Measurements from ENCODE around the gene ZNF714. TPM values are rescaled to one million over a fixed set of nuclear protein-coding genes. Genes with fewer than 3 reads are reported as not detected.

The ZNF714 gene
- total RNA-seq, 1 experiment from 2014 or later, result 44.9 TPM

GRCh38 chr19:21126078-21126477 is 44.1 kb downstream of the ZNF714 start:
- DNase-seq, result no peak
- Histone ChIP-seq H2AFZ (ENCODE audit: low read length) (no peak overlapping the region), H3K9me3 (ENCODE audit: low read length) (no peaks in the 10 kb centered on the region), H3K9me2 (replicated peaks; ENCODE audit: insufficient read depth, low read length) (no peaks in the 10 kb centered on the region), H3K4me3 (ENCODE audit: low read length) (no peak overlapping the region), H3K27ac (ENCODE audit: low read length) (no peak overlapping the region), H3K9ac (ENCODE audit: low read length) (no peak overlapping the region), H3K27me3 (ENCODE audit: low read length) (no peaks in the 10 kb centered on the region), H4K20me1 (ENCODE audit: insufficient read depth, low read depth, low read length) (no peaks in the 10 kb centered on the region), H3K4me1 (ENCODE audit: low read length) (no peaks in the 10 kb centered on the region), H3K4me2 (ENCODE audit: low read depth, low read length, poor library complexity, severe bottlenecking) (no peak overlapping the region), H3K36me3 (ENCODE audit: insufficient read depth, low read length) (peaks cover 15% of the 10 kb centered on the region; the same call in 1 of the 2 replicates), H3K79me2 (ENCODE audit: low read length) (no peaks in the 10 kb centered on the region)

DNA sequence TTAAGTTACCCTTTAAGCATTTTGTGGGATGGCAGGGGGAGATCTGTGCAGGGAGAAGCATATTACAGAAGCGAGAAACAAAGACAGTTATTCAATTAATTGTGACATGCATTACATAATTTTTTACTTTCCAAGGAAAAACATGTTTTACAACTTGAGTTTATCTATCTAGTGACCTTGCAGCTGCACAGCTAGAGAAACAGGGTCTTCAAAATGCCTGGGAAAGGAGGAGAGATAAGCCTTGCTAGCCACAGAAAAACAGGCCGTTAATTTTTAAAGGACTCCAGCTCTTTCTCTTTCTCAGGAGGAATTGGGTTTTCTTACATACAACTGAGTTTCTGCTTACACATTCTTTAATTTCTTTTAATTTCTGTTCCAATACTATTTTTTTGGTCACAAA is 45.0 kb downstream of the ZNF714 start:
- no peak for DNase-seq
- Histone ChIP-seq H3K4me3 (ENCODE audit: low read length) (no peak overlapping the region), H3K36me3 (ENCODE audit: insufficient read depth, low read length) (peaks cover 11% of the 10 kb centered on the region; the same call in 1 of the 2 replicates)

DNA sequence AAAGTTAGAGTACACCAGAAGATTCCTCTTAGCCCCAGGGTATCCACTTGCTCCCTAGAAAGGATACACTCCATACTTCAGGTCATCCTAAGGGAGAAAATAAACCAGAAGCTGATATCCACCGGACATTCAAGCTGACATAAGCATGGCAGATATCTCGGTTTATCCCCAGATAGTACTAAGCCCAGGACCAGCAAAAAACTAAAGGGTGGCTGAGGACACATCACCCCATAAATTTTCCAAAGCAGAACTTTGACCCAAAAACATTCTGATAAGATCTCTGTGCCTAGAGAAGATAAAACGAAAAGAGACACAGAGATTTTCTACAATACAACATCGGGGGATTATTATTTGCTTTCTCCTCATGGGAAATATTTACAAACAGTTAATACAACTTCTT is 45.9 kb downstream of the ZNF714 start:
- no peaks in the 10 kb centered on the region for H3K79me2 ChIP-seq (ENCODE audit: low read length)
- no peaks in the 10 kb centered on the region for H3K4me1 ChIP-seq (ENCODE audit: low read length)
- H4K20me1 ChIP-seq (ENCODE audit: insufficient read depth, low read depth, low read length), result no peaks in the 10 kb centered on the region
- no peak overlapping the region for H2AFZ ChIP-seq (ENCODE audit: low read length)
- H3K9me2 ChIP-seq (replicated peaks; ENCODE audit: insufficient read depth, low read length), result no peaks in the 10 kb centered on the region
- H3K36me3 ChIP-seq (ENCODE audit: insufficient read depth, low read length), result peaks cover 5% of the 10 kb centered on the region; the same call in 1 of the 2 replicates
- H3K27me3 ChIP-seq (ENCODE audit: low read length), result no peaks in the 10 kb centered on the region
- no peak overlapping the region for H3K27ac ChIP-seq (ENCODE audit: low read length)
- no peak overlapping the region for H3K4me3 ChIP-seq (ENCODE audit: low read length)
- no peaks in the 10 kb centered on the region for H3K9me3 ChIP-seq (ENCODE audit: low read length)
- H3K9ac ChIP-seq (ENCODE audit: low read length), result no peak overlapping the region
- no peak overlapping the region for H3K4me2 ChIP-seq (ENCODE audit: low read depth, low read length, poor library complexity, severe bottlenecking)
- DNase-seq, result no peak

More for the DNA sequence above, 45.0 kb downstream of the ZNF714 start:
- Histone ChIP-seq H2AFZ (ENCODE audit: low read length) (no peak overlapping the region), H4K20me1 (ENCODE audit: insufficient read depth, low read depth, low read length) (no peaks in the 10 kb centered on the region), H3K9me2 (replicated peaks; ENCODE audit: insufficient read depth, low read length) (no peaks in the 10 kb centered on the region), H3K4me2 (ENCODE audit: low read depth, low read length, poor library complexity, severe bottlenecking) (no peak overlapping the region), H3K79me2 (ENCODE audit: low read length) (no peaks in the 10 kb centered on the region), H3K9ac (ENCODE audit: low read length) (no peak overlapping the region), H3K4me1 (ENCODE audit: low read length) (no peaks in the 10 kb centered on the region), H3K27ac (ENCODE audit: low read length) (no peak overlapping the region), H3K27me3 (ENCODE audit: low read length) (no peaks in the 10 kb centered on the region), H3K9me3 (ENCODE audit: low read length) (no peaks in the 10 kb centered on the region)

DNA sequence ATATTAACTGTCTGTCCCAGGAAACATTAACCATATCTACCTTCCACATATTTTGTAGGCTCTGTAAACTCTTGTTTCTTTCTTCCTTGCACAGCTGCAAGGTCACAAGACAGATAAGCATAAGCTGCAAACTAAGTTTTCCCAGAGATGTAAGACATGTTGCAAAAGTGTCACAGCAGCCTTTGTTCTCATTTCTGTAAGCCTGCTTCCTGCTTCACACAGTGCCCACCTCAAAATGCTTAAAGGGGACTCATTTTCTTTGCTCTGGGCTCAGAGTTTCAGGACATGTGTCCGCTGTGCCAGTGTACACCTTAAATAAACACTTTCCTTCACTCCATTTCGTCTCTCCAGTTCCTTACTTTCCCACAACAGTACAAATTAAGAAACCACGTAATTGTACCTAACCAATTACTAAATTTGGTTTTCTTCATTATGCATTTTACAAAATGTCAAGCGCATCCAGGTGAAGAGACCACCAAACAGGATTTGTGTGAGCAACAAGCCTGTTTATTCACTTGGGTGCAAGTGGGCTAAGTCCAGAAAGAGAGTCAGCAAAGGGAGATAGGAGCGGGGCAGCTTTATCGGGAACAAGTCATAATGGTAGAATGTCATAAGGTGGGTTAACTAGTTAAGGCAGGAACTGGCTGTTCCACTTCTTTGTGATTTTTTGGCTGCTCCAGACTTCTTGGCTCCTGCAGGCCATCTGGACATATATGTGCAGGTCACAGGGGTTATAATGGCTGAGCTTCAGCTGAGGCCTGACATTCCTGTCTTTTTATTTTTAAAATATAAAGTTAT is 47.1 kb downstream of the ZNF714 start:
- peaks cover 2% of the 10 kb centered on the region; the same call in 1 of the 2 replicates for H3K36me3 ChIP-seq (ENCODE audit: insufficient read depth, low read length)
- no peak for DNase-seq
- no peaks in the 10 kb centered on the region for H3K9me2 ChIP-seq (replicated peaks; ENCODE audit: insufficient read depth, low read length)
- no peak overlapping the region for H3K4me3 ChIP-seq (ENCODE audit: low read length)
- no peaks in the 10 kb centered on the region for H3K79me2 ChIP-seq (ENCODE audit: low read length)
- H2AFZ ChIP-seq (ENCODE audit: low read length), result no peak overlapping the region
- H3K9me3 ChIP-seq (ENCODE audit: low read length), result no peaks in the 10 kb centered on the region
- no peak overlapping the region for H3K4me2 ChIP-seq (ENCODE audit: low read depth, low read length, poor library complexity, severe bottlenecking)
- H3K4me1 ChIP-seq (ENCODE audit: low read length), result no peaks in the 10 kb centered on the region
- H4K20me1 ChIP-seq (ENCODE audit: insufficient read depth, low read depth, low read length), result no peaks in the 10 kb centered on the region
- H3K27ac ChIP-seq (ENCODE audit: low read length), result no peak overlapping the region
- no peak overlapping the region for H3K9ac ChIP-seq (ENCODE audit: low read length)
- H3K27me3 ChIP-seq (ENCODE audit: low read length), result no peaks in the 10 kb centered on the region

- no peaks in the 10 kb centered on the region for H3K36me3 ChIP-seq (ENCODE audit: insufficient read depth, low read length)
- H3K79me2 ChIP-seq (ENCODE audit: low read length), result no peaks in the 10 kb centered on the region
- no peak overlapping the region for H3K27ac ChIP-seq (ENCODE audit: low read length)
- no peak for DNase-seq
- H3K27me3 ChIP-seq (ENCODE audit: low read length), result no peaks in the 10 kb centered on the region
- H3K4me1 ChIP-seq (ENCODE audit: low read length), result no peaks in the 10 kb centered on the region
- H3K4me2 ChIP-seq (ENCODE audit: low read depth, low read length, poor library complexity, severe bottlenecking), result no peak overlapping the region
- H3K9ac ChIP-seq (ENCODE audit: low read length), result no peak overlapping the region
- H3K9me3 ChIP-seq (ENCODE audit: low read length), result no peaks in the 10 kb centered on the region
- H4K20me1 ChIP-seq (ENCODE audit: insufficient read depth, low read depth, low read length), result no peaks in the 10 kb centered on the region
- H3K9me2 ChIP-seq (replicated peaks; ENCODE audit: insufficient read depth, low read length), result no peaks in the 10 kb centered on the region
- no peak overlapping the region for H2AFZ ChIP-seq (ENCODE audit: low read length)
- no peak overlapping the region for H3K4me3 ChIP-seq (ENCODE audit: low read length)
These were observed 48.2 kb downstream of the ZNF714 start for GRCh38 chr19:21130097-21130775.

GRCh38 chr19:21133633-21134032 is 51.6 kb downstream of the ZNF714 start:
- H4K20me1 ChIP-seq (ENCODE audit: insufficient read depth, low read depth, low read length), result no peaks in the 10 kb centered on the region
- no peaks in the 10 kb centered on the region for H3K27me3 ChIP-seq (ENCODE audit: low read length)
- H3K4me2 ChIP-seq (ENCODE audit: low read depth, low read length, poor library complexity, severe bottlenecking), result no peak overlapping the region
- H3K79me2 ChIP-seq (ENCODE audit: low read length), result no peaks in the 10 kb centered on the region
- H3K36me3 ChIP-seq (ENCODE audit: insufficient read depth, low read length), result no peaks in the 10 kb centered on the region
- DNase-seq, result no peak
- H3K9me2 ChIP-seq (replicated peaks; ENCODE audit: insufficient read depth, low read length), result no peaks in the 10 kb centered on the region
- H3K4me1 ChIP-seq (ENCODE audit: low read length), result no peaks in the 10 kb centered on the region
- H3K9ac ChIP-seq (ENCODE audit: low read length), result no peak overlapping the region
- no peaks in the 10 kb centered on the region for H3K9me3 ChIP-seq (ENCODE audit: low read length)
- H3K27ac ChIP-seq (ENCODE audit: low read length), result no peak overlapping the region
- no peak overlapping the region for H3K4me3 ChIP-seq (ENCODE audit: low read length)
- no peak overlapping the region for H2AFZ ChIP-seq (ENCODE audit: low read length)

DNA sequence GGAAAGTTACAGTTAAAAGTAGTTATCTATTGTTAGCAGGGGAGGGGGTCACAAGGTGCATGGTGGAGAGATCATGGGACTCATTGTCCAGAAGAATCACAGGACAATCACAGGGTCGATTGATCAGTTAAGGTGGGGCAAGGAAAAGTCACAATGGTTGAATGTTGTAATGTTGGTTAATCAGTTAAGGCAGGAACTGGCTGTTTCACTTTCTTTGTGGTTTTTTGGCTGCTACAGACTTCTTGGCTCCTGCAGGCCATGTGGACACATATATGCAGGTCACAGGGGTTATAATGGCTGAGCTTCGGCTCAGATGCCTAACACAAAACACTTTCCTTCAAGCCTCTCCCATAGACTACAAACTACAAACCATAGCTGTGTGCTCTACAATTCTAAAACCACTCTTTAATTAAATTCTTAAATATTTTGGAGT is 52.9 kb downstream of the ZNF714 start:
- H3K4me3 ChIP-seq (ENCODE audit: low read length), result no peak overlapping the region
- H3K36me3 ChIP-seq (ENCODE audit: insufficient read depth, low read length), result no peaks in the 10 kb centered on the region
- no peaks in the 10 kb centered on the region for H3K9me3 ChIP-seq (ENCODE audit: low read length)
- H3K4me2 ChIP-seq (ENCODE audit: low read depth, low read length, poor library complexity, severe bottlenecking), result no peak overlapping the region
- no peaks in the 10 kb centered on the region for H3K27me3 ChIP-seq (ENCODE audit: low read length)
- no peak overlapping the region for H3K9ac ChIP-seq (ENCODE audit: low read length)
- H2AFZ ChIP-seq (ENCODE audit: low read length), result no peak overlapping the region
- no peaks in the 10 kb centered on the region for H4K20me1 ChIP-seq (ENCODE audit: insufficient read depth, low read depth, low read length)
- H3K79me2 ChIP-seq (ENCODE audit: low read length), result no peaks in the 10 kb centered on the region
- H3K4me1 ChIP-seq (ENCODE audit: low read length), result no peaks in the 10 kb centered on the region
- no peak for DNase-seq
- H3K9me2 ChIP-seq (replicated peaks; ENCODE audit: insufficient read depth, low read length), result no peaks in the 10 kb centered on the region
- H3K27ac ChIP-seq (ENCODE audit: low read length), result no peak overlapping the region

DNA sequence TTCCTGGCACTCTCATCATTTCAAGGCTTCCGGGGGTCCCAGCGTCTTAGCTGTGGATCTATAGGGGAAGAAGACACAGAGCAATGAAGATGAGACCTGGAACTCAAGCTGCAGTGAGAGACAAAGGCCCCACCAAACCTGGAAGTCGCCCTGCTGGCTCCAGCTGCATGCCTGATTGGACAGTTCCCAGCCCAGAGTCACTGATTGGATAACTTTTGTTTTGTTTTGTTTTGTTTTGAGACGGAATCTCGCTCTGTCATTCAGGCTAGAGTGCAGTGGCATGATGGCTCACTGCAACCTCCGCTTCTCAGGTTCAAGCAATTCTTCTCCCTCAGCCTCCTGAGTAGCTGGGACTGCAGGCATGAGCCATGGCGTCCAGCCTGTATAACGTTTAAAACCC is 53.4 kb downstream of the ZNF714 start:
- Histone ChIP-seq H3K79me2 (ENCODE audit: low read length) (no peaks in the 10 kb centered on the region), H3K27me3 (ENCODE audit: low read length) (no peaks in the 10 kb centered on the region), H3K9me2 (replicated peaks; ENCODE audit: insufficient read depth, low read length) (no peaks in the 10 kb centered on the region), H3K4me1 (ENCODE audit: low read length) (no peaks in the 10 kb centered on the region), H3K4me2 (ENCODE audit: low read depth, low read length, poor library complexity, severe bottlenecking) (no peak overlapping the region), H3K36me3 (ENCODE audit: insufficient read depth, low read length) (no peaks in the 10 kb centered on the region), H3K9me3 (ENCODE audit: low read length) (no peaks in the 10 kb centered on the region), H4K20me1 (ENCODE audit: insufficient read depth, low read depth, low read length) (no peaks in the 10 kb centered on the region), H2AFZ (ENCODE audit: low read length) (no peak overlapping the region), H3K4me3 (ENCODE audit: low read length) (no peak overlapping the region), H3K27ac (ENCODE audit: low read length) (no peak overlapping the region), H3K9ac (ENCODE audit: low read length) (no peak overlapping the region)
- DNase-seq, result no peak
